Measurements from ENCODE around the gene FAM107B. TPM values are rescaled to one million over a fixed set of nuclear protein-coding genes. Genes with fewer than 3 reads are reported as not detected.
A peak's percentile ranks its signal among the peaks of the same experiment; 100 is the strongest.

Gene FAM107B
- total RNA-seq, 1 donor from 2014 or later: 67.2 TPM

DNA sequence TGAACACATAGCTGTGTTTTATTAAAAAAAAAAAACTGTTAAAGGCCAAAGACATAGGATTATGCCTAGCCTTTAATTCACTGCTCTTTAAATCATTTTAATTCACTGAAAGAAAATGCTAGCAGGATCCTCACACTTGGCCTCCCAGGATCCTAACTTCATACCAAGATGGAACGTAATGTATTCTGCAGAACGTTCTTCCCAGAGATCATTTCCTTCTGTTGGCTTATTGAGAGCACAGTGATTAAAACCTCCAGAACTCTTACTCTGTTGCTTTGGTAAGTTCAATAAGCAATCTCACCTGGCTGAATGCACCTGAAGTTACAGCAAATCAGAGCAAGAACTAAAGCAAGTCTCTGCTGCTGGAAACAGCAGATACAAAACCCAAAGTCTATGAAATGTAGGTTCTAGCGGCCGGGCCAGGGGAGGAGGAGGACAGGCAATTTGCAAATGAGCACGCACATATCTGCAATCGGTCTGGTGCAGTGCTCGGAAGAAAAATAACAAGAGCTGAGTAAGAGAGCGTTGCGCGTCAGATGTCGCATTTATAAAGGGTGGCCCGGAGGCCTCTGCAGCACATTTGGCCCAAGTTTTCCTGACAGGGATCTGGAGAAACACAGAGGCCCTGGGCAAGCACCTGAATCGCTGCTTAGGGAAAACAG is 193.9 kb downstream of the FAM107B start:
- no peak for DNase-seq (ENCODE audit: low spot score)

DNA sequence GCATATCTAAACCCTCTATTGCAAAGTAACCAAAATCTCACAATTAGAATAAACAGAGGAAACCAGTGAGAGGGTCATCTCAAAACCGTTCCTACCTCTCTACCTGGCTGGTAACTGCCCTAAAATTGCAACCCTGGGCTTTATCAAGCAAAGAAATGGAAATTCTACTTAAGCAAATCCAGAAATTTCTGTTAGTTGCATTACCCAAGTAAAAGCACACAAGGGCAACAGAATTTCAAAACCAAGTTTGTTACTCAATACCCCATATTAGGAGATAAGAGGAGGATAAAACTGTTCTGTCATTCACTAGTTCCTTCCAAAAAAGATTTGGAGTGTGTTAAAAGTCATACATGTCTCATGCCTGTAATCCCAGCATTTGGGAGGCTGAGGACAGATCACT is 195.3 kb downstream of the FAM107B start:
- no peak for DNase-seq (ENCODE audit: low spot score)

DNA sequence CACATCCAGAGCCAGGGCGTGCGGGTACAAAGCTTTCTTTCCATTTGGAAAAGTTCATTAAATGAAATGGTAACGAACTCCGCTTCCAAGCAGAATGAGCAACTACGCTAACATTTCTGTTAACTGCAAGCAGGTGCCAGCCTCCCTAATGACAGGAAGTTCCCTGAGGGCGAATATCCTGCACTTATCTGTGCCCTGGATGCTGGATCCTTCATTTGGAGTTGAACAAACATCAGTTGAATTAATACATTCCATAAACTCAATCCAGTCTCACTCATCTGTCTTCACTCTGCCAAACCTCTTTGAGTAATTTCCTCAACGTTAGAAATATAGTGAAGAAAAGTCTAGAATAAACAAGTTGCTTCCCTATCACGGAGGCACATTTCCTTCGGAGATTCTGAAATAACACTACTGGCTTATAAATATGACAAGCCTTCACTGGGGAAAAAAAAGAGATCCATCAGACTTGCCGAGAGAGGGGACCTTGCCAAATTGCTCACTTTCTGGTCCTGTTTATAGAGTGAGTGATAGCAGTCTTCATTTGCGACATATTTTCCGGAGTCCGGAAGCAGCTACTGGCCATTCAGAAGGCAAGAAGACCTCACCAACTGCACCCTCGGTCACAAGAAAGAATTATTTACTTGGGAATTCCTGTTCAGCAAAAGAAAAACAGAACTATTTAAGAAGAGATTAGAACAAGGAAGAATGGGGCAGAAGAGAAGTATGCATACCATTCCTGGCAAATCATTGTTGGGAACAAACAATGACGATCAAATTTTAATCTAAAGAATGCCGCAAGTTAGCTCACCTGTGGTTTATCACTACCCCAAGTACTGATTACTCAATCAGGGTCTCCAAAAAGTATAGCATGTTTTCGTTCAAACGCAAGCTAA is 196.4 kb downstream of the FAM107B start:
- DNase-seq (ENCODE audit: low spot score): no peak

DNA sequence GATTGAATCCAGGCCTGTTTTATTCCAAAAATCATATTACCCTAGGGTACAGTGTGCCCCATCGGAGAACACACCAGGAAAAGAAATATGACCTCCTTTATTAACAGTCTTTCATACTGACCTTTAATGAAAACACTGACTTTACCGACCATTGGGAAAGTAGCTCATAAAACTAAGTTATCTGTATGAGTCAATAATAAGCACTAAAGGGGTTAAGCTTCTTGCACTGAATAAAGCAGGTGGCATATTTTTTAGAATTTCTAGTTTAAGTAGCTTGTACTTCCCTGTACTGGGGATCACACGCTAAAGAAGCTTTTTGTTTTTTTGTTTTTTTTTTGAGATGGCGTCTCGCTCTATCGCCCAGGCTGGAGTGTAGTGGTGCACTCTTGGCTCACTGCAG is 199.8 kb downstream of the FAM107B start:
- no peak for DNase-seq (ENCODE audit: low spot score)

DNA sequence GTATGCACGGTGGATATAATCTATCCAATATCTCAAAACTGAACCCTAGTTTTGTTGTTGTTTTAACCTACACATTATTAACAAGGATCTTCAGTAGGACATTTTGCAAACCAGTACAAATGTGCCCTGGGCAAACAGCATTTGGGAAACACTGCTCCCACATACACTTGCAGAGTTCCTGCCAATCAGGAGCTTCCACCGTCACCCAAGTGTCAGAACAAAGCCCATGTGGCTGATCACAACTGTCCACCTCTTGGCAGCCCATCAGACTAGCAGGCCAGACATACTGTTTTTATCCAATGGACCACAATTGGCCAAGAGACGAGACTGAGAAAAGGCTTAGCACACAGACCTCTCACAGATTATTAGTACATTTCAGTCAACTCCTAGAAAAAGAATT is 200.4 kb downstream of the FAM107B start:
- DNase-seq (ENCODE audit: low spot score): peak; percentile 15

DNA sequence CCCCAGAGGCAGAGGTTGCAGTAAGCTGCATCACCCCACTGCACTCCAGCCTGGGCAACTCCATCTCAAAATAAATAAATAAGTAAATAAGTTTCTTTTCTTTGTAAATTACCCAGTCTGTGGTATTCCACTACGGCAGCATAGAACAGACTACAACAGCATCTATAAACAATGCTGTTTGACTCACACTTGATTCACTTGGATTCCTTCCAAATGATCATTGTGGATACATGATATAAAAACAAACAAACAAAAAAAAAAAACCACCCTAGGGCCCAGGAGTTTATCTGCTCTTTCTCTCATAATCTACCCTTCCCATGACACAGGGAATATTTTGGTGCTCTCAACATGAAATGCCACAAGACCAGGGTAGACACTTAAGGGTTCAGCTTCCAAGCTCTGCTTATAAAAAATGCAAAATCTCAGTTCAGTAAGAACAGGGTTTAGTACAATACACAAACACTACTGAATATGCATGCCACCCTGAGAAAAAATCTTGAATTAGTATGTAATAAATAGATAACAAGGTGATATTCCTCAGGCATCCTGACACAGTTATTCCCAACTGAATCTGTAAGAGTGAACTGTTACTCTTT is 200.9 kb downstream of the FAM107B start:
- DNase-seq (ENCODE audit: low spot score): no peak

DNA sequence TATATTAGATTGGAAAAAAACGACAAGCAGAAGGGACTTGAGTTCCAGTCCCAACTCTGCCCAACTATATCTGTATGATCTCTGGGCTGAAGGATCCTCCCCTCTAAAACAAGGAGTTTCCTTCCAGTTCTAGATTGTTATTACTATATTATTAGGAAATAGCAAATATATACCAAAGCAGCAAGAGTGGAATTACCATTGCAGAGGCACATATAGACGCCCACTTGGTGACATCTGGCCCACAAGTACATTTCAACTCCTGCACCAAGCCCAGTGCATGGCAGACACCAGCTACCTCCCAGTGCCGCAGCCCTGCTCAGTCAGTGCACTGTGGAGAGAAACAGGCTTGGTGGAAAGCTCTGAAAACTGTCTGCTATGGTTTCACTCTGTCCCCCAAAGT is 201.9 kb downstream of the FAM107B start:
- DNase-seq (ENCODE audit: low spot score): no peak

DNA sequence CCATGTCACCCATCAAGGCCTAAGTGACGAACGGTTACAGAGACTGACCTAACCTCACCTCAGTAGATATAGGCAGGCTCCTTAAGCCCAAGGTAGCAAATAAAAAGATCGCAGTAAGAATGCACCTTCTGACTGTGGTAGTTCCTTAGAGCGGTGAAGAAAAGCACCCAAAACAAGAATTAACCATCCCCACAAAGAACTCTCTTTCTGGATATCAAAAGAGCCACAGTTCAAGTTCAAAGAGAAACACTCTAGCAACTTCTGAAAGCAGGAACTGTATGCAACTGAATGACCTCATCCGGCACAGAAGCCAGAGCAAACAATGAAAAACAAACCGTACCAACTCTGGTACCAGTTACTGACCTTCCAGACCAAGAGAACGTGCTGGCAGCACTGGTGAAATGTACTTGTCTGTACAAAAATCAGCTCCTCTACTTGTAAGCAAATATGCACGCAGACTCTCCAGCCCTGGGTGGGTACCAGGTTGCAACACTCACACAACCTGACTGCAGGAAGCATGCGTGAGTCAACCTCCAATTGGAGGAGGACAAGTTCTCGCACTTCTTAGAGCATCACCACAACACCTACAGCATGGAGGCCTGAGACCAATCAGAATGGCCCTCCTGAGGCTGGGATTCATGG is 202.7 kb downstream of the FAM107B start:
- peak; percentile 77 for DNase-seq (ENCODE audit: low spot score)

DNA sequence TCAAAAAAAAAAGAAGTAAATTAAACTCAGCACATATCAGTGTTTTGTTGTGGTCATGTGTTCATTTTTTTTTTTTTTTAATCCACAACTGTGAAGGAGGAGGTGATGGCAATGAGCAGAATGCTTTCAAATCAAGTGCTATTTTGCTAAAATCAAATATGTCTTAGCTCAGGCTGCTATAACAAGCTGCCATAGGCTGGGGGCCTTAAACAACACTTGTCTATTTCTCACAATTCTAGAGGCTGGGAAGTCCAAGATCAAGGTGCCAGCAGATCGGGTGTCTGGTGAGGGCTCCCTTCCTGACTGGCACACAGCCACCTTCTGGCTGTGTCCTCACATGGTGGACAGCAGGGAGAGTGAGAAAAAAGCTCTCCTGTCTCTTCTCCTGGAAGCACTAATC is 203.9 kb downstream of the FAM107B start:
- DNase-seq (ENCODE audit: low spot score): peak; percentile 35

DNA sequence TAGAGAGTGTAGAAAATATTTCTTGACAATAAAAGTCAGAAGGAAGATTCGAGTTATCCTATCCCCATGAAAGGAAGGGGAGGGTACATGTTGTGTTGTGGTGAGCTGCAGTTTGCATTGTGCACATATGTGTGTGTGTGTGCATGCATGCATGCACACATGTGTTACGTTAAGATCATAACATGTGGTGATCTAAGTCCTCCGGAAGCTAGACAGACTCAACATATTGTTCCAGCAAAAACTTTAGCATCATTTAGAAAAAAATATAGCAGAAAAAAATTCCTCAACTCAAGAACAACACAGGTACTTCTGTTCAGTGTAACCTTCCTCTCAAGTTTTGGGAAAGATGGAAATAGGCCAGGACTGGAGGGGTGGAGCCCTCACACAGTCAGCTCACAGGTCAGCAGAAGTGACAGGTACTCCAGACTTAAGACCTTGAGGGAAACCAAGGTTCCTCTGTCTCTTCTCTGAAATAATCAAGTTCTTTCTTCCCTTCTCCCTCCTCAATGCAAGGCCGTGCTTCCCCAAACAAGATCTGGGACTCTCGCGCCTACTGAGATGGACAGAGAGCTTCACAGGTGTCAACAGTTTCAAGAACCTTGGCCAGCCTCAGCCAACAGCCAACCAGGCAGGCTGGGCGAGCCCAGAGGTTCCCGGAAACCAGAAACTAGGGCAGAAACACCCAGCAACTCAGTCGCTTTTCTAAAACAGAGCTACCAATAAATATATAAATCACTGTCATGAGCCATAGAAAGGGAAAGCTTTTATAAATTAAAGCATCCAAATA is 205.2 kb downstream of the FAM107B start:
- peak; percentile 58 for DNase-seq (ENCODE audit: low spot score)

DNA sequence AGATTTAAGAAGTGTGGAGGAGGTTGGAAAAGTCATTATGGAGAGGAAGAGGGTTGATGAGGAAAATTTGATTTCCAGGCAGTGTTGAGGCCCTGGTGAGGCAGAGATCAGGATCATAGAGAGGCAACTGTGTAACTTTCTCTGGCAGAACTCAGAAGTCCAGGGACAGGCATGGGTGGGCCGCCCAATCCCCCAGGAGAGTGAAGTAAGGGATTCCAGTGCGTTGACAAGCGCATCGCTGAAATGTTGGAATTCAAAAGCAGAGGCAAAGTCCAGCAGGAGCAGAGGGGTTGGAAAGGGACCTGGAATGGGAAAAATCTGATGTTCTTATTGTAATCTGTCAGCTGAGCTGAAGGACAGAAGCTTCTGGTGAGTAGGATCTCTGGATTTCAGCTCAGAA is 207.3 kb downstream of the FAM107B start:
- DNase-seq (ENCODE audit: low spot score): peak; percentile 38

DNA sequence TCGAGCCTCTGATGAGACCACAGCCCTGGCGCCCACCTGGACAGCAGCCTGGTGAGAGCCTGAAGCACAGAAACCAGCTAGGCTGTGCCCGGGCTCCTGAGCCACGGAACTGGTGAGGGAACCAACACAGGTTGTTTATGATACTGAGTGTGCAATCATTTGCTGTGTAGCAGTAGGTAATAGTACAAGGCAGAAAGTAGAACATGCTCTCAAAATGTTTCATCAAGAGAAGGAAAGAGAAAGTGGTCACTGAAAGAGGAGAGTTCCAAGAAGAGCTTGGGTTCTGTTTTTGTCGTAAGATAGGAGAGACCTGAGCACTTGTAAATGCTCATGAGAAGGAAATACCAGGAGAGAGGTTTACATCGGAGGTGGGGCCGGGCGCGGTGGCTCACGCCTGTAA is 208.2 kb downstream of the FAM107B start:
- peak; percentile 34 for DNase-seq (ENCODE audit: low spot score)

DNA sequence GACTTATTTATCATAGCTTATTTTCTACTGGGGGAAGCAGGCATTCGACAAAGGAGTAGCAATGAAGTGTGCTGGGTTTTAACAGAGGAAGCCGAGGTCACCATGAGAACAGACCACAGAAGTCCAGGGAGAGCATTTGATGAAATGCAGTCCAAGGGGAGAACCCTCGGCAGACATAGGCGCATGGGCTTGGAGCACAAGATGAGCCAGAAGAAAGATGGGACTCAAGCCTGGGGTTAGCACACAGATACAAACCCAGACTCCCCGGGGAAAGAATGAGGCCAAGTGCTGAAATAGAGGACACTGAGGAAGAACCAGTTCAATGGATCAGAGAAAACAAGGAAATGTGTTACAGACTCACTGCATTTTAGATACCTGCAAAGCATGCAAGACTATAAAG is 209.5 kb downstream of the FAM107B start:
- DNase-seq (ENCODE audit: low spot score): peak; percentile 32

DNA sequence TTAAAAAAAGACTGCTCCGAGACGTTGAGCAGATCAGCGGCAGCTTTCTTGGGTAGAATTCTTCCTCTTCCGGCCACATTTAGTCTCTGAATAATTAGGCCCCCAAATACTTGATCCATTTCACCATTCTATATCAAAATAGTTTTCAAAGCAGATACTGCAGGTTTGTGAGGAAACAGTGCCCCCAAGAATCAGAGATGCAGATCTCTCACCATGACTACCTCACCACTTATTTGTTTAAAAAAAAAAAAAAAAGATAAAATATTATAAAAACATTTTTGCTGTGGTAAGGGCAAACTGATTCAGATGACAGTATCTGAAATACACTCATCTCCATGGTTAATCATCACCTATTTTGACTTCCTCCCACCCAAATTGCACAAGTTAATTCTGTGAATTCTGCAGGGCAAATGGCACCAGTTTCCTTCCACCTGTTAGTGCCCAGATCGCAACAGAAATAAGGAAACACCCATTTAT is 210.4 kb downstream of the FAM107B start:
- peak; percentile 40 for DNase-seq (ENCODE audit: low spot score)

DNA sequence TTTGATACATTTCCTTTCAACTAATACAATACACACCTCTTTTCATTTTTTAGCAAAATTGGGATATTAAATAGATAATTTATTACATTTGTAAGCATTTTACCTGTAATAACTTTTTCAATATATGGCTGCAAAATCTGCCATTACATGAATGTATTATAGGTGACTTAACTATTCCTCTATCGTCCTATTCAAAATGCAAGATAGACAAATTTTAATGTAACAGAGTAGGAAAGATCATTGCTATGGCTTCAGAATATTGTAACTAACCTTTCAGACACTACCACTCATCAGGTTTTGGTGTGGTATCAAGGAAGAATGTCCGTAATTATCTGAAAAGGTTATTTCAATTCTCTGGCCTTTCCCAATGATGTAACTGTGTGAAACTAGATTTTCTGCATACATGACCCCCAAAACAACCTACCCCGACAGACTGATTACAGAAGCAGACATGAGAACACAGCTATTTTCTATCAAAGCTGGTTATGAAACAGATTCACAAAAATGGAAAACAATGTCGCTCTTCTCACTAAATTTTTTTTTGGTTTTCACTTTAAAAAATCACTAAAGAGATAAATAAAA is 211.2 kb downstream of the FAM107B start:
- no peak for DNase-seq (ENCODE audit: low spot score)

DNA sequence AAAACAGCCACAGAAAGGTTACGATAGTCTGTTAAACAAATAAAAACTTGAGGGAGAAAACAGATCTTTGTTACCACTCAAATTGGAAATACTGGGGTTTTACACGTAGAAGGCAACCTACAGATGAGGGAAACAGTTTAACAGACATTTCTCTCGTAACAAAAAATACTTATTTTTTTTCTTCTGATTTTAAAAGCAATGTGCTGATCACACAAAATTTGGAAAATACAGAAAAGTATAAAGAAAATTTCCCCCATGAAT is 211.7 kb downstream of the FAM107B start:
- no peak for DNase-seq (ENCODE audit: low spot score)

DNA sequence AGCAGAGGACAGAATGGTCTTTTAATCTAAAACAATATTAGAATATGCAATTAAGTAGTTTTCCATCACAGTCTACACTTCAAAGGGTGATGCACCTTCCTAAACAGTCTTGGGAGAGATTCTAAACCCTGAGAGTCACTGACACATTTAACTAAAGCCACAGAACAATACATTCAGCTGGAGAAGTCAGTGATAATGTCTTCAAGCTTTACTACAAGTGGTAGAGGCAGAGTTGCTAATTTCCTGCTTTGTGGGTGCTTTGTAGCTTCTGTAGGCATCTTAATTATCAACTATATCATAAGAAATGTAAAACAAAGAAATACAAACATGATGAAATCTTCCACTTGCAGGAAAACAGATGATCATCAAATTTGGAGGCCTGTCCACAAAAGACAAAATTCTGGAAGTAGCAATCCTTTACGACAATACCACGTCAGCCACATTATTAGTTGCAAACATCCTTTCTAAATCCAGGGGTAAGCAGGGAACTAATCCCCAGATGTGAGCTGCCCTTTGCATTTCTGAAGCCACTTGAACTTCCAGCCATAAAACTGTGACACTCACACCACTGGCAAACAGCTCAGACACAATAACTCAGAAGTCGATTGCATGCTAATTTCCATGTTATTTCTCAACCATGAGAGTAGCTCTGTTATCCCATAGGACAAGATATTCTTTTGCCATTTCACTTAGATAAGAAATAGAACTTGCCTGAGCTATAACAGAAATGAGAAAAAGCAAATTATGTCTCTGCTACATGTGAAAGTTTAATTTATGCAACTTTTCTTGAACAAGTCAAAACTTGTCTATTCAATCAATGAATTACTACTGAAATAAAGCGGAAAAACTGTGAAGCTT is 212.2 kb downstream of the FAM107B start:
- peak; percentile 17 for DNase-seq (ENCODE audit: low spot score)

DNA sequence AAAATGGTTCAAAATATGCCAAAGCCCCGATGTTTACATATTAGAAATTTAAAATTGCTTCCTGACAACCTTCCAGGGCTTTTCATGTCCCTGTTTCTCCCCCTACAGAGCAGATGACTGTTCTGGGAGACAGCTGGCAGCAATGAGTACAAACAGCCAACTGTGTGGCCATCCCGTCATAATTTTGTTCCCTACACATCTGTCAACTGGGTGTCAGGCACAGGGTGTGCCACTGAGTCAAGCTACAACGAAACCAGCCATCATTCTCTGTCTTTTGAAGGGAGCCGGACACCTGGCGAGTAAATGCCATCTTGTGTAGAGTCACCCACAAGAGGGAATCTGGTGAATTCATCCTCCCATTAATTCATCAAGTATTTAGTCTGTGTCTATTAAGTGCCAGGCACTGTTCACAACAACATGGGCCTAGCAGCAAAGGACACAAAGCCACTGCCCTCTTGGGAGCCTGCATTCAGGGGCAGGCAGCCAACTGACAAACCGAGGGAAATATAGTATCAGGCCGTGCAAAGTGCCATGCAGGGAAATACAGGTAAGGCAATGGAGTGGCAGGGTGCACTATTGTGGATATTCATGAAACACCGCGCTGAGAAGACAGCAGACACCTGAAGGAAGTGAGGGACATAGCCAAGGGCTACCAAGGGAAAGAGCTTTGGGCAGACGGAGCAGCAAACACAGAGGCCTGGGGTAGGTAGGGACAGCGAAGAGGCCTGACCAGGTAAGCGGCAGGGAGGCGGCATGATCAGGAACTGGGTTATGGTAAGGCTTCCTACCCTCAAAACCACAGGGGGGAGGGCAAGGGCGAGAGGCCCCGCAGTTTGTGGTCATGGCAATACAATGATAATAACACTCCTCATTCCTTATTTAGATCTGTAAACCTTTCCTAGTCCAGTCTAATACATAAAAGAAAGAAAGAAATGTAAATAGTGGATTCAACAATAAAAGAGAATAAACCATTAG is 213.6 kb downstream of the FAM107B start:
- DNase-seq (ENCODE audit: low spot score): peak; percentile 23

DNA sequence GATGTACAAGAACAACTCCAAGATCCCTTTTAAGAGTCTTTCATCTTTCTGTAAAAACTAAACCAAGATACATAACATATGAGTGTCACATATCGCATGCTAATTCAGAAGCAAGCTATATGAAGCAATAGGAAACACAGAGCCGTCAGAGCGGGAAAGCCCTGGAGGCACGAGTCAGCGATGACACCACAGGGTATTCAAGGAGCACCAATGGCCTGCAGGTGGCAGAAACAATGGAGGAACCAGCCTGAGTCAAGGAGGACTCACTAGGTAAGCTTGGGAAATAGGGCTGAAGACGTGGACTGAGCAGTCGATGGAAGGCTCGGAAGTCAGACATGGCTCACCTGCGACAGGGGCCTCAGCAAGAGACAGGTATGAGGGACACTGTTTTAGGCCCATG is 214.4 kb downstream of the FAM107B start:
- peak; percentile 36 for DNase-seq (ENCODE audit: low spot score)

Measured in ureter (tissue), 1 donor.